ENCODE results near the gene SYNDIG1L. TPM values are rescaled to one million over a fixed set of nuclear protein-coding genes. Genes with fewer than 3 reads are reported as not detected.

Gene SYNDIG1L
- total and polyA plus RNA-seq, 10 of the 15 experiments (the other 5 are each of a cell fraction or from before 2014, with no cell fraction given) = 0.04 TPM; not detected in 9

DNA sequence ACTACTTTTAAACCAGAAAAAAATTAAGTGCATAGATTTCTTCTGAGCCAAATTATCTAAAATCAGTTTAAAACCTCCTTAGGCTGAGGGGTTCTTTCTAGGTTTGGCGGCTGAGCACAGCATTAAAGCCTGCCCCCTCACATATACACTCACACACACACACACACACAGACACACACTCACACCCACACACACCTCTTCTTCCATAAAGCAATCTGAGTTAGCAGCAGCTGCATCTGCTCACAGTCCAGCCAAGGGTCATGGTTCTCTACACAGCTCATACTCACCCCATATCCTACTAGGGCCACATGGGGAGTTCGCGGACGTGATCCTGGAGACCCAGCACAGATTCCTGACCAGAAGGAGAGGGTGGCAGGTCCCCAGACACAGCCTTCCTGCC is 12.4 kb downstream of the SYNDIG1L start (continued):
- no peak for TF ChIP-seq GATAD2B (conservative IDR thresholded peaks at IDR 0.05; ENCODE audit: low read depth)
- no peak for TF ChIP-seq ZNF592 (IDR thresholded peaks at IDR 0.05)
- no peak for TF ChIP-seq CHD4 (IDR thresholded peaks at IDR 0.05)
- TF ChIP-seq JUNB (IDR thresholded peaks at IDR 0.05) = no peak

DNA sequence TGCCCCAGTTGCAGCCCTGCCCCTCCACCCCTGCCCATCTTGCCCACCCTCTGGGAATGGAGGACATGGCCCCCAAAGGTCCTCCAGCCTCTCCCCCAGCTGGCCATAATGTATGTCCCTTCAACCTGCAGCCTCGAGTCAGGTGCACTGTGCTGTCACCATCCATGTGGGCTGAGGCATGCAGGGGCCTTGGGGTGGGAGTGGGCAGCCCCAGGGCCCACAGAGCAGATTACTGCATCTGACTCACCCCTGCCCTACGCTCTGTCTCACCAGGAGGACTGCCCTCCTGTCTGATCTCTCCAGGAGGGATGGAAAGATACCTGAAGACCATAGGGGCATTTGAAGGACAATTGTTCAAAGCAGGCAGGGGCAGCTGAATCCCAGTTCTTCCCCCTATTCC is 13.3 kb downstream of the SYNDIG1L start:
- no peak overlapping the region for H3K4me3 ChIP-seq
- ChIA-PET POLR2A (no interaction called here), RAD21 (ENCODE audit: unreplicated experiment) (no interaction called here), CTCF (no interaction called here), SMC1A (ENCODE audit: uncharacterized antibody, unreplicated experiment) (no interaction called here)
- BruUV-seq (replicated peaks) = no TSS peak
- no peak overlapping the region for H3K27ac ChIP-seq (ENCODE audit: control insufficient read depth, insufficient read depth)
- DNase-seq (ENCODE audit: low read depth, low spot score) = no peak
- TF ChIP-seq NR2F1 (conservative IDR thresholded peaks at IDR 0.05) (no peak), SREBF2 (IDR thresholded peaks at IDR 0.05; ENCODE audit: low read length) (no peak), ZNF207 (IDR thresholded peaks at IDR 0.05; ENCODE audit: borderline replicate concordance) (no peak), JUNB (IDR thresholded peaks at IDR 0.05) (no peak), STAT3 (IDR thresholded peaks at IDR 0.05; ENCODE audit: low read depth, low read length) (no peak), ZBED1 (IDR thresholded peaks at IDR 0.05; ENCODE audit: borderline replicate concordance) (no peak), TARDBP (IDR thresholded peaks at IDR 0.05; ENCODE audit: borderline replicate concordance) (no peak), TCF12 (IDR thresholded peaks at IDR 0.05; ENCODE audit: low read depth, low read length) (no peak)
- H3K36me3 ChIP-seq (ENCODE audit: control insufficient read depth in 2 of 2, insufficient read depth in 2 of 2, low read length in 1 of 2) = no peaks in the 10 kb centered on the region
- ATAC-seq = no peak
- H3K9me3 ChIP-seq (replicated peaks; ENCODE audit: control insufficient read depth, insufficient read depth, low read length) = no peaks in the 10 kb centered on the region
- in situ Hi-C loops (cut with MboI) (no loop called here), intact Hi-C loops (cut with micrococcal nuclease; ENCODE audit: unreplicated experiment) (no loop called here)
- H3K79me2 ChIP-seq (ENCODE audit: control insufficient read depth, insufficient read depth, low read length) = no peaks in the 10 kb centered on the region
- no peaks in the 10 kb centered on the region for H4K20me1 ChIP-seq (ENCODE audit: control insufficient read depth, insufficient read depth)
- peaks cover 0 to 5% of the 10 kb centered on the region in 2 experiments; a peak in 2 of 4 replicates for H3K27me3 ChIP-seq (replicated peaks in 1 of 2; ENCODE audit: control insufficient read depth in 2 of 2, insufficient read depth in 2 of 2, low read length in 1 of 2)
- WGBS (ENCODE audit: insufficient coverage, insufficient replicate concordance, low lambda C conversion rate, missing lambda C conversion rate) = 0% methylated on average over 2 of the region's 2 CpGs
- no peak overlapping the region for H3K9ac ChIP-seq (ENCODE audit: control insufficient read depth, insufficient read depth, low read length)
- H2AFZ ChIP-seq (ENCODE audit: control insufficient read depth, low read depth, low read length) = no peak overlapping the region
- no peak overlapping the region for H3K4me2 ChIP-seq (ENCODE audit: control insufficient read depth, insufficient read depth)
- no peaks in the 10 kb centered on the region for H3K4me1 ChIP-seq (ENCODE audit: control insufficient read depth, insufficient read depth, low read length)
- FAIRE-seq = no peak

All from GM12878 (cell line).